ENCODE data around the gene SPINT1. TPM values are rescaled to one million over a fixed set of nuclear protein-coding genes. Genes with fewer than 3 reads are reported as not detected.

The SPINT1 gene
- total and polyA plus RNA-seq, 2 experiments from 2014 or later = 197 to 252 TPM

DNA sequence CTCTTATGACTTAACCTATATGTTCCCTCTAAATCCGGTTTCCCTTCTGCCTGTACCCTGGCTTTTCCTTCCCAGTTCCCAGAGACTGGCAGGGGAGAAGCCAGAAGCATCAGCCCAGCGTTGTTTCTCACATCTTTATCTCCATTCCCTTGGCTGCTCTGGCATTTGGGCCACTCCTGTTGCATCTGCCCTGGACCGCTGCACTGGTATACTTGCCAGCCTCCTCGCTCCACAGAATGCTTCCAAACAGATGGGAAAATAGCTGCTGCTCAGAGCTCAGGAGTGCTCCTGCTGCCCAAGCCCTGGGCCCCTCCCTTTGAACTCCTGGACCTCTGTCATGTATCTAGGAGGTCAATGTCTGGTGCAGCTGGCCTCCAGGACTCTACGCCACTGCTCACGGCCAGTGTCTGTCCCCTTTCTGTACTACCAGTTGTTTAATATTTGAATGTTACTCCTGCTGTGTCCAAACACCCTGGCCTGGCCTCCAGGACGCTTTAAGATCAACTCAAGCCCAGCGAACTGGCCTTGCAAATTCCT is 6.8 kb downstream of the SPINT1 start:
- no peaks in the 10 kb centered on the region for H4K20me1 ChIP-seq (ENCODE audit: insufficient read depth, poor library complexity, severe bottlenecking)
- H3K4me1 ChIP-seq (ENCODE audit: insufficient read depth) = peaks cover 13% of the 10 kb centered on the region
- H3K9me3 ChIP-seq (ENCODE audit: low read depth) = no peaks in the 10 kb centered on the region
- peak; percentile 34 for DNase-seq (ENCODE audit: low spot score)
- TF ChIP-seq EZH2phosphoT487 (IDR thresholded peaks at IDR 0.05; ENCODE audit: low read depth, severe bottlenecking, unreplicated experiment) (no peak), EZH2 (IDR thresholded peaks at IDR 0.05; ENCODE audit: borderline replicate concordance) (no peak)
- TF ChIP-seq, protein P1, sequence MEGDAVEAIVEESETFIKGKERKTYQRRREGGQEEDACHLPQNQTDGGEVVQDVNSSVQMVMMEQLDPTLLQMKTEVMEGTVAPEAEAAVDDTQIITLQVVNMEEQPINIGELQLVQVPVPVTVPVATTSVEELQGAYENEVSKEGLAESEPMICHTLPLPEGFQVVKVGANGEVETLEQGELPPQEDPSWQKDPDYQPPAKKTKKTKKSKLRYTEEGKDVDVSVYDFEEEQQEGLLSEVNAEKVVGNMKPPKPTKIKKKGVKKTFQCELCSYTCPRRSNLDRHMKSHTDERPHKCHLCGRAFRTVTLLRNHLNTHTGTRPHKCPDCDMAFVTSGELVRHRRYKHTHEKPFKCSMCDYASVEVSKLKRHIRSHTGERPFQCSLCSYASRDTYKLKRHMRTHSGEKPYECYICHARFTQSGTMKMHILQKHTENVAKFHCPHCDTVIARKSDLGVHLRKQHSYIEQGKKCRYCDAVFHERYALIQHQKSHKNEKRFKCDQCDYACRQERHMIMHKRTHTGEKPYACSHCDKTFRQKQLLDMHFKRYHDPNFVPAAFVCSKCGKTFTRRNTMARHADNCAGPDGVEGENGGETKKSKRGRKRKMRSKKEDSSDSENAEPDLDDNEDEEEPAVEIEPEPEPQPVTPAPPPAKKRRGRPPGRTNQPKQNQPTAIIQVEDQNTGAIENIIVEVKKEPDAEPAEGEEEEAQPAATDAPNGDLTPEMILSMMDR (IDR thresholded peaks at IDR 0.05; ENCODE audit: poor library complexity) = no peak
- H3K4me3 ChIP-seq = no peak overlapping the region
- WGBS (ENCODE audit: low lambda C conversion rate, missing lambda C conversion rate) = 93% methylated on average over 8 of the region's 8 CpGs
- no peaks in the 10 kb centered on the region for H3K27me3 ChIP-seq
- peaks cover 62% of the 10 kb centered on the region for H3K79me2 ChIP-seq
- no peaks in the 10 kb centered on the region for H3K36me3 ChIP-seq (replicated peaks; ENCODE audit: insufficient read depth, low read depth)
- no peaks in the 10 kb centered on the region for H3K9me2 ChIP-seq (replicated peaks; ENCODE audit: insufficient read depth)
- no peak overlapping the region for H3K4me2 ChIP-seq
- no peak overlapping the region for H3K27ac ChIP-seq
- no peak overlapping the region for H2AFZ ChIP-seq

DNA sequence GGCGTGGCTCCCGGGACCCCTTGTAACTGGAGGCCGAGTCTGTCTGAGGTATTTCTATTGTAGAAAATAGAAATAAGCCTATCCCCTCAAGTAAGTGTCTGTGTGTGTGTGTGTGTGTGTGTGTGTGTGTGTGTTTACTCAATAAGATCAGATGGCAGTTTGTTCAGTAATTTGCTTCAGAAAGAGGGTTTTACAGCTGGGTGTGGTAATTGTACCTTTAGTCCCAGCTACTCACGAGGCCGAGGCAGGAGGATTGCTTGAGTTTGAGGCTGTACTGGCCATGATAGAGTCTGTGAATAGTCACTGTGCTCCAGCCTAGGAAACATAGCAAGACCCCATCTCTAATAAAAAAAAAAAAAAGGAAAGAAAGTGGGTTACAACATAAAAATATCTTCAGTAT is 8.7 kb downstream of the SPINT1 start:
- H3K9me2 ChIP-seq (replicated peaks; ENCODE audit: insufficient read depth) = no peaks in the 10 kb centered on the region
- H3K27me3 ChIP-seq = no peaks in the 10 kb centered on the region
- no peaks in the 10 kb centered on the region for H3K9me3 ChIP-seq (ENCODE audit: low read depth)
- no peak overlapping the region for H3K4me3 ChIP-seq
- H2AFZ ChIP-seq = no peak overlapping the region
- H3K27ac ChIP-seq = peak overlapping the region; percentile 73
- DNase-seq (ENCODE audit: low spot score) = no peak
- no peaks in the 10 kb centered on the region for H4K20me1 ChIP-seq (ENCODE audit: insufficient read depth, poor library complexity, severe bottlenecking)
- WGBS (ENCODE audit: low lambda C conversion rate, missing lambda C conversion rate) = 69% methylated on average over 5 of the region's 5 CpGs
- TF ChIP-seq, protein P1 (IDR thresholded peaks at IDR 0.05; ENCODE audit: poor library complexity) = no peak
- TF ChIP-seq EZH2 (IDR thresholded peaks at IDR 0.05; ENCODE audit: borderline replicate concordance) = no peak
- no peak for TF ChIP-seq EZH2phosphoT487 (IDR thresholded peaks at IDR 0.05; ENCODE audit: low read depth, severe bottlenecking, unreplicated experiment)
- H3K4me1 ChIP-seq (ENCODE audit: insufficient read depth) = peaks cover 17% of the 10 kb centered on the region
- peak overlapping the region; percentile 46 for H3K4me2 ChIP-seq
- peaks cover 53% of the 10 kb centered on the region for H3K79me2 ChIP-seq
- H3K36me3 ChIP-seq (replicated peaks; ENCODE audit: insufficient read depth, low read depth) = no peaks in the 10 kb centered on the region

DNA sequence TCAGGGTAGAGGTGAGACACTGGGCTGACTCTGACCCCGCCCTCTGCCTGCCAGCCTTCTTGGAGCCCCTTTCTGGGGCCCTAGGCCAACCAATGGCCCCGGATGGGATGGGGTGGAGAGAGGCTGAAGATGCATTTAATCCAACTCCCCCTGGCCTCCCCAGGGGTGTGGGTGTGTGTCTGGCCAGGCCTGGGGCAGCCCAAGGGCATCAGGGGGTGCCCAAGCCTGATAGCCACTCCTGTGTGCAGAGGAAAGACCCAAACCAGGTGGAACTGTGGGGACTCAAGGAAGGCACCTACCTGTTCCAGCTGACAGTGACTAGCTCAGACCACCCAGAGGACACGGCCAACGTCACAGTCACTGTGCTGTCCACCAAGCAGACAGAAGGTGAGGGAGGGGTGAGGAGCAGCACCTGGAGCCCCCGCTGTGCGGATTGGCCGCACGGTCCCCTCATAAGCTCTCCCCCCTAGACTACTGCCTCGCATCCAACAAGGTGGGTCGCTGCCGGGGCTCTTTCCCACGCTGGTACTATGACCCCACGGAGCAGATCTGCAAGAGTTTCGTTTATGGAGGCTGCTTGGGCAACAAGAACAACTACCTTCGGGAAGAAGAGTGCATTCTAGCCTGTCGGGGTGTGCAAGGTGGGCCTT is 9.5 kb downstream of the SPINT1 start:
- H3K36me3 ChIP-seq (replicated peaks; ENCODE audit: insufficient read depth, low read depth) = no peaks in the 10 kb centered on the region
- 90% methylated on average over 16 of the region's 16 CpGs for WGBS (ENCODE audit: low lambda C conversion rate, missing lambda C conversion rate)

More for the DNA sequence above, 9.5 kb downstream of the SPINT1 start:
- no peak for DNase-seq (ENCODE audit: low spot score)
- Histone ChIP-seq H3K4me1 (ENCODE audit: insufficient read depth) (peaks cover 22% of the 10 kb centered on the region), H3K27ac (peak overlapping the region; percentile 71), H3K9me2 (replicated peaks; ENCODE audit: insufficient read depth) (no peaks in the 10 kb centered on the region), H3K27me3 (no peaks in the 10 kb centered on the region), H3K9me3 (ENCODE audit: low read depth) (no peaks in the 10 kb centered on the region), H3K4me3 (no peak overlapping the region), H3K79me2 (peaks cover 45% of the 10 kb centered on the region), H3K4me2 (no peak overlapping the region), H4K20me1 (ENCODE audit: insufficient read depth, poor library complexity, severe bottlenecking) (no peaks in the 10 kb centered on the region), H2AFZ (no peak overlapping the region)
- TF ChIP-seq, protein P1 (IDR thresholded peaks at IDR 0.05; ENCODE audit: poor library complexity) = no peak
- no peak for TF ChIP-seq EZH2phosphoT487 (IDR thresholded peaks at IDR 0.05; ENCODE audit: low read depth, severe bottlenecking, unreplicated experiment)
- no peak for TF ChIP-seq EZH2 (IDR thresholded peaks at IDR 0.05; ENCODE audit: borderline replicate concordance)

All from hepatocyte (in vitro differentiated cells).